ENCODE data around the gene PTPN6.

GRCh38 chr12:6978188-6978587 is 27.0 kb downstream of the PTPN6 start:
- TF ChIP-seq CTCF (IDR thresholded peaks at IDR 0.05; ENCODE audit: poor library complexity, severe bottlenecking) (no peak), TAF1 (IDR thresholded peaks at IDR 0.05; ENCODE audit: low read depth) (no peak), EZH2 (IDR thresholded peaks at IDR 0.05; ENCODE audit: borderline replicate concordance, insufficient read depth, low read length, poor library complexity, severe bottlenecking) (no peak), EP300 (conservative IDR thresholded peaks at IDR 0.05; ENCODE audit: poor library complexity, severe bottlenecking) (no peak), RAD21 (conservative IDR thresholded peaks at IDR 0.05) (no peak), POLR2AphosphoS5 (IDR thresholded peaks at IDR 0.05) (no peak)
